SH-SY5Y (cell line): ENCODE measurements around the gene NRG2.

Source experiments
- GATA2 ChIP-seq: IDR thresholded peaks from 2 replicates; pipeline ENCODE4 v1.6.1; 2011; ENCODE audit warnings: mild to moderate bottlenecking, low read depth, low read length
- GATA3 ChIP-seq: IDR thresholded peaks from 2 replicates; pipeline ENCODE4 v1.6.1; 2011; ENCODE audit warnings: low read depth, mild to moderate bottlenecking, low read length, moderate library complexity

NRG2 gene

DNA sequence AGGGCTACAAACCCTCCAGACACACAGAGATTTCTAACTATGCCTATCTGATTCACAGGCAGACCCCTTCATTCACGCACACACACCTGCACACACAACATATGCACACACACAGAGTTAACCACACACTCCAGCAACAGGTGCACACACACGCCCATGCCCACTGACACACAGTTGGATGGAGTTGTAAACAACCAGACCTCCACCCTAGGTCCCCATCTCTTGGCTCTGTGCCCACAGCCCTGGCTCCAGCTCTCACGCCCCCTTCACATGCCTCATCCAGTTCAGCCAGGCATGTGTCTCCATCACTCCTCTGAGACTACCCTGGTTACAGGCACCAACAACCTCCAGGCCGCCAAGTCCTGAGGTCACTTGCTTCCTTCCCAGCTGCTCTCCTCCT, 186.4 kb downstream of the NRG2 start:
- TF ChIP-seq GATA2 = no peak
- no peak for TF ChIP-seq GATA3

DNA sequence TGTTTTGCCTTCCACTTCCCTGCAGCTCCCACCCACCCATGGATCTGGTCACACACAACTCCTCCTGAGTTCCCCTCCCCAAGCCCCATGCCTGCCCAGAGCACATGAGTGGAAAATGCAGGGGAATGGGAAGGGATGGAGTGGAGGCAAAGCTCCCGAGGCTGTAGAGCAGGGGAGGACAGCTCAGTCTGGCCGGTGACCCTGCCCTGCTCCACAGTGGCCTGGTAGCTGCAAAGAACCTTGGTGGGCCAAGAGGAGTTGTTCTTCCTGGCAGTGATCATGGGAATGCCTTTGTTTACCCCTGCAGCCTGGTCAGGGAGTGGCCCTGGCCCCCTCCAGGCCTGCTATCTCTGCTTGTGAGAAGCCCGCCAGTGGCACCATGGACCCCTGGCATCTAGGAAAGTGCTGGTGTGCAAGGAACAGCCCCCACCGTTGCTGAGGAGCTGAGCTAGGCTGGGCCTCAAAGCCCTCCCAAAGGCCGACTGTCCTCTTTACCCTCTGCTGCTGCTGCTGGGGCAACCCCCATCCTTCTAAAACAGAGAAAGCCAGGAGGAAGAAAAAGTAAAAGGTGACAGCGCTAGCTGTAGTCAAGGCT, 187.1 kb downstream of the NRG2 start:
- TF ChIP-seq GATA3 (no peak), GATA2 (no peak)

DNA sequence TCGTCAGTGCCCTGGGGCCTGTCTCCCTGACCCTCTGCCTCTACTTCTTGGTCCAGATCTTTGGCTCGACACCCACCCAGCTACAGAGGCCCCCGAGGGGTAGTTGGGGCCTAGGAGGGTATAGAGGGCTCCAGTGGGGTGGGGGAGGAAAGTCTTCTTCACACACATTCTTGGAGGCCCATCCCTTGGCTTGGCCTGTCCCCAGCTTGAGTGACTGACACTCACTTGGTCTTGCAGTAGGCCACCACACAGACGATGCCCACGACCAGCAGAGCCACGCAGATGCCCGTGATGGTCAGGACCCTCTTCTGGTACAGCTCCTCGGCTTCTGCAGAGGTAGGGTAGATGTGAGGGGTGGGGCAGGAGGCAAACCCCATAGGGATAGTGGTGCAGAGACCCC, 187.6 kb downstream of the NRG2 start:
- TF ChIP-seq GATA2 (no peak), GATA3 (no peak)

DNA sequence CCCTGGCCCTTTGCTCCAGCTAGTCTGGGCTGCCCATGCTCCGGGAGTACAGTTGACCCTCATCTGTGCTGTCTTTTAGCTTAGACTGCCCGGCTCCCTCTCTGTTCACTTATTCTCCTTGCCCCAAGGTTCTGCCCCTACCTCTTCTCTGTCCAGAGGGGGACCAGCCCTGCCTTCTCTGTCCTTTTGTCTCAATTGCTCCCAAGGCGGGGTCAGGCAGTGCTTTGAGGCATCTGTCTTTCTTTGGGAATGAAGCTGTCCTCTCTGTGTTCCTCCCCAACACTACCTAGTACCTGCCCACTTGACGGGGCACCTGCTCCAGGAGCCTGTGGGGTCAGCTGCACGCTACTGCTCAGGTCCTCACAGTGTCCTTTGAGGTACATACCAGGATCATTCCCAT, 188.1 kb downstream of the NRG2 start:
- TF ChIP-seq GATA2 (no peak), GATA3 (no peak)

DNA sequence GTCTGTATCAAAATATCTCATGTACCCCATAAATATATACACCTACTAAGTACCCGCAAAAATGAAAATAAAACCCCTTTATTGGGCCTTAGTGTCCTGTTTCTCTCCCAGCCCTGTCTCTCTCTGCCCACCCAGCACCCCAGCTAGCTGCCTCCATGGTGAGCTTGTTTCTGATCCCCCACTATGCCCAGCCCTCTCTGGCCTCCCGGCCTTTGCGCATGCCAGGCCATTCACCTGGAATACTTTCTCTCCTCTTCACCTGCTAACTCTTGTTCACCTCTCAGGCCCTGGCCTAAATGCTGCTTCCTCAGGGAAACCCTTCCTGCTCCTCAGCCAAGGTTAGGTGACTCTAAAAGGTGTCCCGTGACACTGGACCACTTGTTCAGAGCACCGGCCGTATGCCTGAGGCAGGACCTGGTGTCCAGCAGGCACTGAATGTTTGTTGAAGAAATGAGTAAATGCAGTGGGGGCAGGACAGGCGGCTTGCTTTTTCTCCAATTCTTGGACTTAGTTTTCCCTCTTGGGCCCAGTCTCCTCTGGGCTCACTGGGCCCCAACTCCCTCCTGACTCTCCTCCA, 189.0 kb downstream of the NRG2 start:
- TF ChIP-seq GATA2 (no peak), GATA3 (no peak)

DNA sequence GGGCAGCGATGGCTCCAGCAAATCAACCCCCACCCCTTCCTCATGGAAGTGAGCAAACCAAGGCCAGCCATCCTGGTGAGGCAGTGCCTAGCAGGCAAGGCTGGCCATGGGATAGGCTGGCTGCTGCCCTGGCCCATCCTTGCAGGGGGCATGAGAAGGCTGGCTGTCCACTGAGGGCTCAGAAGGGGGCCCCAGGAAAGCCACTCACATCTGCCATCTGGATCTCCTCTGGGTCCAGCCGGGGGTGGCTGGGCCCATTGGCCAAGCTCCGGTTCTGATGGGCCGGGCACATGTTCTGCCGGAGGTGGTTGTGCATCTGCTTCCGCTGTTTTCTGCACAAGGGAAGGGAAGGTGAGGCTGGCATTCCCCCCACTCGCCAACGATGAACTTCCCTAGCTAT, 190.4 kb downstream of the NRG2 start:
- TF ChIP-seq GATA3 (no peak), GATA2 (no peak)

DNA sequence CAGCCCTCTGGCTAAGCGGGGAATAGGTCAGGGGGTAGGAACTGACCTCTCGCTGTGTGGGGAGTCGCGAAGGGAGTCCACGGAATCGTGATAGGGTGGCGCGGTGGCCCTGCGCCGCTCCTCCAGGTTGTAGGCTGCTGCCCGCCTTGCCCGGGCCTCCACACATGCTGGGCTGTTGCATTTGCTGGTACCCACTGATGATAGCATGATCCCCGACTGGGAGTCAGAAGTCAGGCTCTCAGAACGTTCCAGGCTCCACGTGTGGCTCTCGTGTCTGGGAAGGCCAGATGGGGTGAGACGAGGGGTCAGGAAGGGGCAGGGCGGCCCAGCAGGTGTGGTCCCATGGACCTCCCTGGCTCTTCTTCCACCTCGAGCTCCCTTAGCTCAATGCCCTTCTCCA, 191.5 kb downstream of the NRG2 start:
- TF ChIP-seq GATA2 (no peak), GATA3 (no peak)

DNA sequence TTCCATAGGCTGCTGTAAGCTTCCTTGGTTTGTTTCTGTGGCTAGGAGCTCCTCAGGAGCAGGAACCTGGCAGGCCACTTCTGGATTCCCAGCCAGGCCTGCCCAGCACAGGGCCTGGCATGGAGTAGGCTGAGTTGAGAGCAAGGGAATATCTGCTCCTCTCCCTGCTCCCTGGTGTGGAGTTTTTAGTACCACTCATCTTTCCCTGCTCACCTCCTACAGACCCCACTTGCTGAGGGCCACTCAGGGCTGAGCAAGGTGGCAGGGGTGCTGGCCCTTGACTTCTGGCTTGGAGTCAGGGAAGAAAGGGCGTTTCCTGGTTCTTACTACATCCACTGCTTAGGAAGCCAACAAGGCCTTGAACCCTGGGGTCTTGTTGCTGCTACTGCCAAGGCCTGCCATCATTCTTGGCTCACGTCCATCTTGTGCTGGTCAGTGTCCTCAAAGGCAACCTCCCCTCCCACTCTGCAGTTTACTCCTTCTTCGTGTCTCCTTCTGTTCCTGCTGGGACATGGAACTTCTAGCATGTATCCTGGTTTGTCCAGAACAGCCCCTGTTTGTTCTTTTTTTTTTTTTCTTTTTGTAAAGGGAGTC, 192.6 kb downstream of the NRG2 start:
- no peak for TF ChIP-seq GATA3
- no peak for TF ChIP-seq GATA2

DNA sequence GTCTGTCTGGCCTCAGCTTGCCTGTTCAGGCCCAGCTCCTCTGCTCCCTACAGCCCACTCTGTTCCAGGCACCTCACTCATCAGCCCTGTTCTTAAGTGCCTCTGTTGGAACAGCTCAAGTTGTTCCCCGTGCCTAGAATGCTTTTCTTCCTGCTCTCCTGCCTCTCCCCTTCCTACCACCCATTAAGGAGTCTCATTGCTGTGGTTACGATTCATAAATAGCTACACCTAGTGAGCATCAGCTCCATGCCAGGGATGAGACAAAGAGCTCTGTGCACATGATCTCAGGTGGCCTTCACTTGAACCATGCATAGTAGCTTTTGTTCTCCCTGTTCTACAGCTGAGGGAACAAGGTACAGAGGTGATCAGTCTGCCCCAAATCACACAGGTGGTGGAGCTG, 193.2 kb downstream of the NRG2 start:
- TF ChIP-seq GATA3 = no peak
- no peak for TF ChIP-seq GATA2

DNA sequence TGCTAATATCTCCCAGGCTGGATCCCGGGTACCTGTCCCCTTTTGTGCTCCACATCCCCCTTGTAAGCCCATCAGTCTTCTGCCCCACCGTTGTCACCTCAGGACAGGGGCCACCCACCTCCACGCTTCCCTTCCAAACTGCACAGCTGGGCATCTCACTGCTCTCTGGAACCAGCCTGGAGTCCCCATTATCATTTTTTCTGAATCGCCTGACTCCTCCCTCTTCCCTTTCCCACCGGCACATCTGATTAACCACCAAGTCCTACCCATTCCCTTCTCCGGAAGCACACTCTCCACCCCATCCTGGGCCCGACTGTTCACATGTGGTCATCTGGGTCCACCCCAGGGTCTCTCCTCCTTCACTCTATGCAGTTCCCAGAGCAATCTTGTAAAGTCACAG, 193.6 kb downstream of the NRG2 start:
- TF ChIP-seq GATA3 (no peak), GATA2 (no peak)

DNA sequence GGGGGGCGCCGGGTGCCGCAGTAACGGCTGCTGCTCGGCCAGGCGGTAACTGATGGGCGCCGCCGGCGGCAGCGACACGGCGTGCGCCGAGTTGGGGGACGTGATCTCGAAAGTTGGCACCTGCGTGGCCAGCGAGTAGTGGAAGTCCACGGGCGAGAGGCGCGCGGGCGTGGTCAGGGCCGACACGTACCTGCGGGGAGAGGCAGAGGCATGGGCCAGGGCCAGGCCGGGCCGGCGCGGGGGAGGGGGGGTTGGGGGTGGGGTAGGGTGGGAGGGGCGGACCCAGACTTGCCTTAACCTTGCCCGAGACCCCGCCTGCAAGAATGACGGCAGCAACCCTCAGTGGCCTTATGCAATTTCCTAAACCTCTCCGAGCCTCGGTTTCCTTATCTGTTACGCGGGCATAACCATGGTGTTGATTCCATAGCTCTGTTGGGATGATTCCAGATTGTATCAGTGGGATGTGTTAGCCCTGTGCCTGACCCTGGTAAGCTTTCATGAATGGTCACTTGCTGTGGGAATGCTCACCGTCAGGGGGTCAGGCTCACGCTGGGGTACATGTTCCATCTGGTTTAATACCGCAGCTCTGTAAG, 194.5 kb downstream of the NRG2 start:
- peak; percentile 9; the same call in 1 of the 2 replicates for TF ChIP-seq GATA2
- TF ChIP-seq GATA3 = no peak

DNA sequence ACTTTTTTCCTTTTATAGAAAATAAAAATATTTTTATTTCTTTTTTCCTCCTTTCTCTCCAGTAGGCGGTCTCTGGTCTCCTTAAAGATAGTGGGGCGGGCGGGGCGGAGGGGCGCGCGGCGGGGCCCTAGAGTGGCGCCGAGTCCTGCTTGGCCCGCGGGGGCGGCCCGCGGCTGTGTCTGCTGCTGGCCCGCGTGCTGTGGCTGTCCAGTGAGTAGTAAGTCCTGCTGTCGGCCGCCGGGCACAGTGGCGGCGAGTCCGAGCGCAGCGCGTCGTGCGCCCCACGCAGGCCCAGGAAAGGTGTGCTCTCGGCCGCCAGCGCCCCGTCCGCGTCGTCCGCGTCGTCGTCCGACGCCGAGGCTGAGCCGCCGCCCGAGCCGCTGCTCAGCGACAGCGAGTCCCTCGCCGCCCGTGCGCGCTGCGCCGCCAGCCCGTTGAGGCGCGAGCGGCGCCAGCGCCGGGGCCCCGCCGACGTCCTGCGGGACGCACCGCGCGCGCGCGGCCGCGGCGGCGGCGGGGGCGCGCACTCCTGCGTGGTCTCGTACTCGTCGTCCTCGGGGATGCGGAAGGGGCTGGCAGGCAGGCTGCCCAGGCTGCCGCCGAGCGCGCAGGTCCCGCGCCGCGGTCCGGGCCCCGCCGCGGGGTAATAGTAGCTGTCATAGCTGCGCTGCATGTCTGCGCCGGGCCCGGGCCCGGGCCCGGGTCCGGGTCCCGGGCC, 195.2 kb downstream of the NRG2 start:
- TF ChIP-seq GATA2 (no peak), GATA3 (no peak)

DNA sequence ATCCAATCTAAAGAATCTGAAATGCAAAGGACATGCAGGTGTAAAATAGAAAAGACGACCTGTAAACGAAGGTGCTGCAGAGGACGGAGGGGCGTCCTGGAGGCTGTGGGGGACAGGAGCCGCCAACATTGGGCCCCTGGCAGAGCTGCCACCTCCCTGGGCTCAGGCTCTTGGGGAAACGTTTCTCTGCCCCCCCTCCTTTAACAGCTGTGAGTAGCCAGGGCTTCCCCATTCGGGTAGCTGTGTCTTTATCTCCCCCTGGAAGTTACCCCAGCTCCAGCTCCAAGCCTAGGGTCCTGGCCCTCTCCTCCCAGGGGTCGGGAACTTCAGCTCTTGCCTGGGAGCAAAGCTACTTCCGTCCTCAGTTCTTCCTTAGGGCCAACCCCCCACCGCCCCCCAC, 196.0 kb downstream of the NRG2 start:
- TF ChIP-seq GATA3 (no peak), GATA2 (no peak)

DNA sequence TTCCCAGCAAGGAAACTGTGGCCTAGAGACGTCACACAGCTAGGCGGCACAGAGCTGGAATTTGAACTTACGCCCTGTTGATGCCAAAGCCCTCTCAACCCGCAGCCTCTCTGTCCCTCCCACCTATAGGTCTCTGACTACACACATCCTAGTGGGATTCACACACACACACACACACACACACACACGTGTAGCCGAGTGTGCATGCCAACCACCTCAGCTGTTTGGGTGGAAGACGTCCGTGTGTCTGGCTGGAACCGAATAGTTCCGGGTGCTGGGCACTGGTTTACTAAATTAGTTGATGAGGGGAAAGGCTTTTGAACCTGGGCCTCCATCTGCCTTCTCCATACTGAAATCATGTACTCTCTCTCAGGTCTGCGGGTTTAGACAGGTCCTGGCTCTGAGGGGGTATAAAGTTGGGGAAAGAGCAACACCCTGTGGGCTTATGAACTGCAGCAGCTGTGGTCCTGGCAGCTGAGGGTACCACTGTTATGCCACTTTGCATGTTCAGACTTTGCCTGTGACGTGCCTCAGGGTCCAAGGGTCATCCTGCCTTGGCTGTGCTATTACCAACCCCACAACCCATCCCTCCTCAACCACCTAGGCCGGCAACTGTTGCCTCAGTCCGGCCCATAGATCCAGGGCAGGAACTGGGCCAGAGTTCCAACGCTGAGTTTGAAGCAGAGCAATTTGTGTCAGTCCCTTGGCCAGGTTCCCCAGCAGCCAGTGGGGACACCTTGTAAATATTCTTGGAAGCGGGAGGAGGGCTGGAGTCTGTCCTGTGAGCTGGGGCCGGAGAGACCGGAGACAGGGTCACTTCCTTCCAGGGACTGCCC, 197.0 kb downstream of the NRG2 start:
- TF ChIP-seq GATA2 (no peak), GATA3 (no peak)
